Kidney epithelial cell (primary cell): Measurements from ENCODE around the gene SRBD1. TPM values are rescaled to one million over a fixed set of nuclear protein-coding genes. Genes with fewer than 3 reads are reported as not detected.

ENCODE experiments used
- DNase-seq: peaks from one replicate; pipeline ENCODE4 v3.0.0-alpha.2; 2010; ENCODE audit warnings: low read depth
- H3K27me3 ChIP-seq: 2 replicates; pipeline ENCODE4 v1.6.0; 2011; ENCODE audit warnings: low read length; ENCODE audit not compliant: control insufficient read depth, insufficient read depth
- H3K36me3 ChIP-seq: 2 replicates; pipeline ENCODE4 v1.5.1; 2011; ENCODE audit warnings: low read length; ENCODE audit not compliant: control insufficient read depth, insufficient read depth
- H3K4me3 ChIP-seq: 2 replicates; pipeline ENCODE4 v1.5.1; 2011; ENCODE audit warnings: low read depth, mild to moderate bottlenecking, control low read depth, low read length
- total RNA-seq: library from RNA; depleted of rRNA; stranded (reverse); fragments of >200 nt; gene quantifications from 2 replicates; pipeline ENCODE4 v1.2.3, GENCODE V29; 2015
- TF ChIP-seq, protein P1 (sequence below): IDR thresholded peaks from 2 replicates; pipeline ENCODE4 v1.5.1; 2011; ENCODE audit warnings: mild to moderate bottlenecking, moderate library complexity, low read length, control low read depth, inconsistent platforms; ENCODE audit not compliant: insufficient read depth, poor library complexity, severe bottlenecking

Gene SRBD1
- total RNA-seq, 1 donor from 2014 or later, result 18.4 TPM

DNA sequence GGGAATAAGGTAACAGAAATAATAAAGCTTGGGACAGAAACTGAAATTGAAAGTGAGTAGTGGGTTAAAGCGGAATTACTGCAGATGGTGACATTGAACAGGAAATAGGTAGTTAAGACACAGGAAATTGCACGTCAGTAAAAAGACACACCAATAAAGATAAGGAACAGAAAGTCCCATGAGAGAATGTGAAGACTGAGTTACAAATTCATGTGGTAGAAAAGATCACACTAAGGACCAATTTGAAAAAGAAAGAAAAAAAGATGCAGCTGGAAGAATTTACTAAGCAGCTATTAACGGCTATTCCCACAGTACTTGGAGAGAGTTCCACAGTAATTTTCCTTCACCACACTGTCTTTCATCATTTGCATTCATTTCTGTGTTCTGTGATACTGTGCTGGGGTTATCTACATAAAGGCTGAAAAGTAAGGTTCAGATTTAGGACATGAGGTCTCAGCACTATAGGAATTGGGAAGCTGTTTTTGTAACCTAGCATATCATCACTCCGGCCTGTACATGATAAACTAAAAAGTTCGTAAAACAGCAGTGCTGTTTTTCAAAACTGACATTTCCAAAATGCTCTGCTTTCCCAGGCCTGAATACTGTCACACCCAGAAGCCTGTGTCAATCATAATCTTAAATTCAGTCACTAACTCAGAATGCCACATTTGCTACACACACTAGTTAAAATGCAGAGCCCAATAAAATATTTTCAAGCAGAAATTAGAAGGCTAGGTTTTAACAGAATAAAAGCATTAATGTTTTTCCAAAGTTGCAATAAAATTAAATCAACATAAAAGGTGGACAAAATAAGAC lies 42.9 kb downstream of the SRBD1 start:
- H3K27me3 ChIP-seq, result no peaks in the 10 kb centered on the region
- DNase-seq, result no peak
- H3K36me3 ChIP-seq, result no peaks in the 10 kb centered on the region
- no peak overlapping the region for H3K4me3 ChIP-seq
- TF ChIP-seq, protein P1, sequence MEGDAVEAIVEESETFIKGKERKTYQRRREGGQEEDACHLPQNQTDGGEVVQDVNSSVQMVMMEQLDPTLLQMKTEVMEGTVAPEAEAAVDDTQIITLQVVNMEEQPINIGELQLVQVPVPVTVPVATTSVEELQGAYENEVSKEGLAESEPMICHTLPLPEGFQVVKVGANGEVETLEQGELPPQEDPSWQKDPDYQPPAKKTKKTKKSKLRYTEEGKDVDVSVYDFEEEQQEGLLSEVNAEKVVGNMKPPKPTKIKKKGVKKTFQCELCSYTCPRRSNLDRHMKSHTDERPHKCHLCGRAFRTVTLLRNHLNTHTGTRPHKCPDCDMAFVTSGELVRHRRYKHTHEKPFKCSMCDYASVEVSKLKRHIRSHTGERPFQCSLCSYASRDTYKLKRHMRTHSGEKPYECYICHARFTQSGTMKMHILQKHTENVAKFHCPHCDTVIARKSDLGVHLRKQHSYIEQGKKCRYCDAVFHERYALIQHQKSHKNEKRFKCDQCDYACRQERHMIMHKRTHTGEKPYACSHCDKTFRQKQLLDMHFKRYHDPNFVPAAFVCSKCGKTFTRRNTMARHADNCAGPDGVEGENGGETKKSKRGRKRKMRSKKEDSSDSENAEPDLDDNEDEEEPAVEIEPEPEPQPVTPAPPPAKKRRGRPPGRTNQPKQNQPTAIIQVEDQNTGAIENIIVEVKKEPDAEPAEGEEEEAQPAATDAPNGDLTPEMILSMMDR, result no peak

DNA sequence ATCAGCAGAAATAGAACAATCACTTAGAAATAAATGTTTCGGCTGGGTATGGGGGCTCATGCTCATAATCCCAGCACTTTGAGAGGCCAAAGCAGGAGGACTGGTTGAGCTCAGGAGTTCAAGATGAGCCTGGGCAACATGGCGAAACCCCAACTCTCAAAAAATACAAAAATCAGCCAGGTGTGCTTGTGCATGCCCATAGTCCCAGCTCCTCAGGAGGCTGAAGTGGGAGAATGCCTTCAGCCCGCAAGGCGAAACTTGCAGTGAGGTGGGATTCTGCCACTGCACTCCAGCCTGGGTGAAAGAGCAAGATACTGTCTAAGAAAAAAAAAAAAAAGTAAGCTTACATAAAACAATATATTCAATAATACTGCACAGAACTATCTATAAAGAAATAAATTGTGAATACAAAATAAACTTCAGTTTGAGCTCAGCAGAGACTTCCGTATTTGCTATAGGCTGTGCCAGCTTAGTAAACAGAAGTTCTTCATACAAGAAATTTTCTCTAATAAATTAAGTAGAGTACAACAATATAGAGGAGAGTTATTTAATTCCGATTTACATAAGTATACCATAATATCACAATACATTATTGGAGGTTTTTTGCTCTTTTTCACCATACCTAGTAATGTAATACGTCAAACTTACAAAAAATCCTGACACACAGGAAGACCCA lies 43.6 kb downstream of the SRBD1 start:
- Histone ChIP-seq H3K27me3 (no peaks in the 10 kb centered on the region), H3K36me3 (no peaks in the 10 kb centered on the region), H3K4me3 (no peak overlapping the region)
- TF ChIP-seq, protein P1, result no peak
- no peak for DNase-seq

DNA sequence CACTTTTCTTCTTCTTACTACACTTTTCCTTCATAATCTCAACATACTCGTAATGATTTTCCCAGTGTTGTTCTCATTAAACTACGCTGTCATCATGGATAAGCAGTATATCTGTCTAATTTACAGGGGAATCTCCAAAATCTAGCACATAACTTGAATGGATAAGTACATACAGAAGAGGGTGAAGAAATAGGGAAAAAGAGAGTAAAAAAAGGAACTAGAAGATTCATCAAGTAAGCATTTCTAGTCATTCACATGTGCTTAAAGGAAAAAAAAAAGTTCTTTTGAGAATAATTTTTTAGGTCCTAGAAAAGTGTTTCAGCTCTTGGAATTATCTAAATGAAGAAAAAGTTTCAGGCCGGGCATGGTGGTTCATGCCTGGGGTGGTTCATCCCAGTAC lies 51.6 kb downstream of the SRBD1 start:
- TF ChIP-seq, protein P1, result no peak
- Histone ChIP-seq H3K4me3 (no peak overlapping the region), H3K36me3 (no peaks in the 10 kb centered on the region), H3K27me3 (no peaks in the 10 kb centered on the region)
- no peak for DNase-seq

DNA sequence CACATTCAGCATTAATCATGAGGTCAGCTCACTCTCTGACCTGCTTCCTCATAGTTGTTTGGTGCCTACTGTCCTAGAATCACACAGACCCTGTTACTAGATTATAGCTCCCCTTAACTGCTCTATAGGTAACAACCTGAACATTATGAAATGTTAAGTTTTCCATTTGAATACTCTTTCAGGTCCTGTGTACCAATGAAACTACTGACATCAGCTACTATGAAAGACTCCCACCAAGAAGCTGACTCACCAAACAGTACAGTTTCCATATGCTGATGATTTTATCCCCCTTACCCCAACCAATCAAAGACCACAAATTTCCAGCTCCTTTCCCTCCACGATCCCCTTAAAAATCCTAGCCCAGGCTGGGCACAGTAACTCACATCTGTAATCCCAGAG lies 56.3 kb downstream of the SRBD1 start:
- no peak for DNase-seq
- TF ChIP-seq, protein P1, result no peak
- Histone ChIP-seq H3K4me3 (no peak overlapping the region), H3K27me3 (no peaks in the 10 kb centered on the region), H3K36me3 (no peaks in the 10 kb centered on the region)

DNA sequence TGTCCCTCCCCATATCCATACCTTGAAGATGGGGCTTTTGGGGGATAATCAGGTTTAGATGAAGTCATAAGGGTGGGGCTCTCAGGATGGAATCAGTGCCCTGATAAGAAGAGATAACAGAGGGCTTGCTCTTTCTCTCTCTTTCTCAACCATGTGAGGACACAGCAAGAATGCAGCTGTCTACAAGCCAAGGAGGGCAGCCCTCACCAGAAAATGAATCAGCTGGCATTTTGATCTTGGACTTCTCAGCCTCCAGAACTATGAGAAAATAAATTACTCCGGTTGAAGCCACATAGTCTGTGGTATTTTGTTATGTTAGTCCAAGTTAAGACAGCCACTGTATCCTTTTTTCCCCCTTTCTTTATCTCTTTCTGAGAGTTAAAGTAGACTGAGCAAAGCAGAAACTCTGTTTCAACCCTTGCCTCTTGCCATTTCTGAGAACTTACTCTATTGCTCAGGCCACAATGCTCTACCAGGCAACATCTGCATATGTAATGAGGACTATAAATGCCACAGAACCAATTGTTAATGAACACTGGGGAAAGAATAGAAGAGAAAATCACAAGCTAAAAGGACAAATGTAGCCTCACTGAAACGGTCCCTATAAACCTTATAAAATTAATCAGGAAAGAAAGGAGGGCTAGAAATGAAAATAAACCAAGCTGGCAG lies 56.9 kb downstream of the SRBD1 start:
- DNase-seq, result no peak
- Histone ChIP-seq H3K36me3 (no peaks in the 10 kb centered on the region), H3K4me3 (no peak overlapping the region), H3K27me3 (no peaks in the 10 kb centered on the region)
- TF ChIP-seq, protein P1, result no peak
